Tongue (tissue), 2 donors: ENCODE data around the gene STK32B. TPM values are rescaled to one million over a fixed set of nuclear protein-coding genes. Genes with fewer than 3 reads are reported as not detected.

Experiments used
- DNase-seq: peaks from one replicate; pipeline ENCODE4 v3.0.0-alpha.2; 2015
- total RNA-seq: library from RNA; depleted of rRNA; stranded (reverse); fragments of >200 nt; gene quantifications from one replicate; pipeline ENCODE4 v1.2.3, GENCODE V29; 2014

STK32B gene
- total RNA-seq, 1 donor from 2014 or later = 3.5 TPM

DNA sequence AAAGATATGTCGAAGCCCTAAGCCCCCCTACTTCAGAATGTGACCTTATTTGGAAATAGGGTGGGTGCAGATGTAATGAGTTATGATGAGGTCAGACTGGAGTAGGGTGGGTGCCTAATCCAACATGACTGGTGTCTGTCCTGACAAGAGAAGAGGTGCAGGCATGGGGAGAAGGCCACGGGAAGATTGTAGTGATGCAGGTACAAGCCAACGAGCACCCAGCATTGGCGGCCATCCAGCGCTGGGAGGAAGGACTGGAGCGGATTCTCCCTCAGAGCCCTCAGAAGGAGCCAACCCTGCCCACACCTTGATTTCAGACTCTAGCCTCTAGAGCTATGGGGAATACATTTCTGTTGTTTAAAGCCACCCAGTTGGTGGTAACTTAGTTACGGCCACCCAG, 419.9 kb downstream of the STK32B start:
- no peak for DNase-seq

DNA sequence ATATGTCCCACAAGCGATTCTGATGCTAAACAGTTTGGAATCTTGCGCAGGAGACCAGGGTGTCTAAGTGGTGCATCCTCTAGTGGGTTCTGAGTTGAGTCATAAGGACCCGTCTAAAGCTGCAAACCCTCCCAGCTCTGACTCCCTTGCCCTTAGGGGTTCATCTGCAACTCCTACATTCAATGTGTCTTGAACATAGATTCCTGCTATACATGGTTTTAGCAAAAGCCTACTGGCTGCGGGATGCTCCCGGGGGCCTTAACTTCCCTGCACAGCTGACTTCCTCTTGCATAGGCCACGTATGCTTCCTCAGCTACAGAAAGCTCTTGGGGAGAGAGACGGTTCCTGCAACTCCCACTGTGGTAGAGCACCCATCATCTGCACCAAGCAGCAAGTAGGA, 420.4 kb downstream of the STK32B start:
- DNase-seq = no peak

DNA sequence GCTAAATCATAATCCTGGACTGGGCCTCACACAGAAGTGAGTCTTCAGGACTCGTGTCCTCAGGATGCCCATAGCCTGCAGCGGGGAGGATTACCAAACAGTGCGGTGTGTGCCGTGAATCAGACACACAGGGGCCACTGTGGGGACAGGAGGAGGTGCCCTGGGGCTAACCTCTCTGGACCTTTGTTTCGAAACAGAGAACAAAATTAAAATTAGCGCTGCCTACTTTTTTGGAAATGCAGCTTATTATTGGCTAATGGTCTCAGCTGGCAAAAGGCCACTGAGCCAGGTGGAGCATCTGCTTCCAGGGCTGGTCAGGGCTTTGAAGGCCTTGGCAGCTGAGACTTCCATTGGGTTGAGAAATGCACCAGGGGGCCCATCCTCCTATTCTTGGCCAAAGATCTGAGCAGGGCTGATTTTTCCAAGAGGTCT, 420.9 kb downstream of the STK32B start:
- DNase-seq = peak; percentile 49

DNA sequence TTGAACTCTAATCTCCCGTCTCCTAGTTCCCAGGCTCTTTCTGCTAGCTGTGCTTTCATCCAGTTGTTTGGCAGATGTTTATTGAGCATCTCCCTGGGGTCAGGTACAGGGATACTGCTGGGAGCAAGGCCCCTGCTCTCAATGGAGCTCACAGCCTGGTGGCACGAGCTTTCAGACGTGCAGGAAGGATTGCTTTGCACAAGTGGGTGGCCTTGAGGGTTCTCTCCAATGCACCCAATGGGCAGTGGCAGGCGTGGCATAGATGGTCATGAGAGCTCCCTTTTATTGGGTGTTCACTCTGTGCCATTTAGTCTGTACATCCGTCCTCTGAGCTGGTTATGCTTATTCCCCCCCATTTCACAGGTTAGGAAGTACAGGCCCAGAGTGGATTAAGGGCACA, 421.8 kb downstream of the STK32B start:
- DNase-seq = no peak

DNA sequence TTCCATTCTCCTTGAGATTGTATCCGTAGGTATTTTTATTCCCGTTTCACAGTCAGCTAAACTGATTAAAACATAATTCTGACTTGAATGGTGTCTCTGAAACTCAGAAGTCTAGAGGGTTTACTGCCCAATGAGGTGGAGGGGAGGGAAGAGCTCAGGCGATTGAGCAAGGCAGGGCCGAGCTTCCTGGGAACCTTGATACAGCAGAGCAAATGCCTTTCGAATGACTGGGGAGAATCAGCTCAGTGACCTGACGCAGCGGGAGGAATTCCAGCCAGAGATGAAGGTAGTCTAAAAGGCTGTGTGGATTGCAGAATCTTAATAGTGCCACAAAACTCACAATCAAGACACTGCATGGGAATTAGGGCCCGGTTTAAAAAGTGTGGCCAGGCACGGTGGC, 423.5 kb downstream of the STK32B start:
- no peak for DNase-seq

DNA sequence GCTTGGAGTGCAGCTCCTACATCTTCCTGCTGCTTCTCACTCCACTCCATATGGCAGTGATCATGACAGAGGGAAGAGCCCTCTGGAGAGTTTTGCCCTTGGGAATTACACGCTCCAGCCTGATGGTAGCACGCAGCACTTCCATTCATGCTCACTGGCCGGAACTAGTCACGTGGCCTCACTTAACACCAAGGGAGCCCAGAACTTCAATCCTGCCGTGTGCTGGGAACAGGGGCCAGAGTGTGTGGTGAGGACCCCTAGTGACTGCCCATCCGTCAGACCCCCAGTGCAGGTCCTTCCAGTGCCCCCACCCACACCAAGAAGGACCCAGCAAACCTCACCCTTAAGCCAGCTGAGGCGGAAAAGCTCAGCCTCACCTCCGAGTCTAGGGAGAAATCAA, 426.3 kb downstream of the STK32B start:
- no peak for DNase-seq

DNA sequence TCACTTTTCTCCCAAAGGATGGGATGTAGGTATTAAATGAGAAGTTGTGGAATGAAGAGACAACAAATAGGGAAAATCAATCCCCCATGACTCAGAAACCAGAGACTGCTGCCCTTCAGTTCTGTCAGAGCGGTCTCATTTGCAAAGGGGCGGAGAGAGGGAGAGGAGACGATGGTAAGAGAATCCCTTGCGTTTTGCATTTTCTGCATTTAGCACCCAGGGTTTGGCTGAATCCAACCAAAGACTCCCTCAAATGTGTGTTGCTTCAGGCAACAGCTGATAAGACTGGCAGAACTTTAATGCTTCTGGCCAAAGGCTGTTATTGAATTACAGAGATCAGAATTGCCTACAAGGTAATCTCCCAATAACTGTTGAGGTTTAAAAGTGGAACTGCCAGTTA, 426.9 kb downstream of the STK32B start:
- DNase-seq = no peak

DNA sequence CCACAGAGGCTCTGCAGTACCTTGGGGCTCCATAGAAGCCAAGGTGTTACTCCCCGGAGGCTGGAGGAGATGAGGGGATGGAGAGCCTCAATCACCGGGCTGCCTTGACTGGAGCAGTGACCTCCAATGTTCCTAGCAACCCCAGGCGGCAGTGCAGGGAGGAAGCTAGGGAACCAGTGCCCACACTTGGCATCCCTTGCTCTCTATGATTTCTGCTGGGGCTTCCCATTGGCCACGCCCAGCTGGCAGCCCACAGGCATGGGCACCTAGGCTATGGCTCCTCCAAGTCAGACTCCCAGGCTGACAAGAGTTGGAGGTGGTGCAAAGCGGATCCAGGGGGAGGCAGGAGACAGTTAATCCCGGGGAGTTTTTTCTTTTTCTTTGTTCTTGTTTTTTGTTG, 427.4 kb downstream of the STK32B start:
- DNase-seq = no peak

DNA sequence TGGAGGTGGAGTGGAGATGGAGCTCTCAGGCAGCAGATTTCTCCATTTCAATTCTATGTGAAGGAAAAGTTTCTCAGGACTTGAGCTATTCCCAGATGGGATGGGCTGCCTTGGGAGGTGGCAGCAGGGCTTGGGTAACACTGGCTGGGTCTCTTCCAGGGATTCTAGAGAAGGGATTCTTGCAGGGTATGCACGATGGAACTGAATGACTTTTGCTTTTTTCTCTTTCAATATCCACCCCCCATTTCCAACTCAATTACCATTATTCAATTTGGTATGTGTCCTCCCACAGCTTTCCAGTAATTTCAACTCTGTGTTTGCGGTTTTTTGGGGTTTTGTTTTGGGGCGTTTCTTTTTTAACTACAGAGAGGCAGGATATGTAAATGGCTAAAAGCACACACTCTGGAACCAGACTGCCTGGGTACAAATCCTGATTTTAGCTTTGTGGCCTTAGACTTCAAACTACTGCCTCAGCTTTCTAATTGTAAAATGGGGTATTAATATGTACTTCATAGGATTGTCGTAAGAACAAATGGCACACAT, 428.3 kb downstream of the STK32B start:
- DNase-seq = no peak

DNA sequence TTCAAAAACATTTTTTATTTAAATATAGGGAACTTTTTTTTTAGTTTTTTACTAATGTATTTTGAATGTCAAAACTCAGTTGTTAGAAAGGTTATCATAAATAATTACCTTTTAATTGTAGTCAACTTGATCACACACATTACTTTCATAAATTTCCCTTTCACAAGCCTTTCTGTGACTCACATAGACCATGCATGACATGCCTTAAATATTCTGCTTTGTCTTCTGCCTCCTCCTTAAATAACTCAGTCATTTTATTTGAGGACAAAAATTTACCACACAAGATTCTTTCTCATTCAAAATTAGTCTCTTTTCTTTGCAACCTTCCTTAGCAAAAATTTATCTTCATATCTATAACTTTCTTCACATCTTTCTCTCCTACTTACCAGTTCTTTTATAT, 437.1 kb downstream of the STK32B start:
- no peak for DNase-seq

DNA sequence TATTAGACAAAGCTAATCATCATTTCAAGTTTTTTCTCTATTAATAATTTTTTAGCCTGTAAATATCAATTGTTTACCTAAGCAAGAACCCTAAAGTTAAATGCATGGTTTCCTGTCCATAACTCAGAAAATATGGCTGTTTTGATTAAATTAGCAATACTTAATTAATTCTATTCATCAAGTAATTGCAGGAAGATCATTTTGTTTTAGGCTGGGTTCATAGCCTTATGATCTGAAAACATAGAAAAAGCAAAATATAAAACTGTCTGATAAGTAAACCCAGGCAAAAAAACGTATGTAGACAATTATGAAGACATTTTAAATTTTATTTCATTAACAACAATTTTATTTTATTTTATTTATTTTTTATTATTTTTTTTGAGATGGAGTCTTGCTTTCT, 438.0 kb downstream of the STK32B start:
- DNase-seq = no peak

DNA sequence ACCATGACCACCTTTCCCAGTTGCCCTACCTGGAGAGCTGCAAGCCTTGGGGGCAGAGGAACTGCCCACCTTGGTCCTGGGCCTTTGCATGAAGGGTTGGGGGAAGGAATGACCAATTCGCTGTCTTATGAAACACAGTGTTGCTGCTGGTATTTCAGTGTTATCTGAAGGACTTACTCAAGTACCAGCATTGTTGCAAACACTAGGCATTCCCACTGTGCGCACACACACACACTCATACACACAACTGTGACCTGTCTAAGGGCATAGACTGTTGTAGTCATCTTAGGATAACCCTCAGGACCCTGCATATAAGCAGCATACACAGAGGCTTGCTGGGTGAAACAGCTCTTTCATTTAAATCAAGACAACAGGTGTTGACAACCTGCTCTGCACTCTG, 446.2 kb downstream of the STK32B start:
- DNase-seq = no peak

DNA sequence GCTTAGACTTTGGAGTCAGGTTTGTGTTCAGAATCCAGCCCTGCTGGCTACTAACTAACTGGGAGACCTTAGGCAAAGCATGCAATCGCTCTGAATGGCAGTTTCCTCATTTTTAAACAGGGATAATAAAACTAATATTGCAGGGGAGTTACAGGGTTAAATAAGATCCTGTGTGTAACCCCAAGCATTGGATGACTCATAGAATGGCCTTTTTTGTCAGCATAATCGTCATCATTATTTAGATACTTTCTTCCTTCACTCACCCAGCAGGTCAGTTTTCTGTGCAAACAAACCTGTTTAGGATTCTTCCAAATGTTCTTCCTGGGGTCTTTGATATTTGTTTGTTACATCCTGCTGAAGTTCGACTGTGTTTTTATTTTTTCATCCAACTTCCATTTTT, 448.9 kb downstream of the STK32B start:
- DNase-seq = no peak

DNA sequence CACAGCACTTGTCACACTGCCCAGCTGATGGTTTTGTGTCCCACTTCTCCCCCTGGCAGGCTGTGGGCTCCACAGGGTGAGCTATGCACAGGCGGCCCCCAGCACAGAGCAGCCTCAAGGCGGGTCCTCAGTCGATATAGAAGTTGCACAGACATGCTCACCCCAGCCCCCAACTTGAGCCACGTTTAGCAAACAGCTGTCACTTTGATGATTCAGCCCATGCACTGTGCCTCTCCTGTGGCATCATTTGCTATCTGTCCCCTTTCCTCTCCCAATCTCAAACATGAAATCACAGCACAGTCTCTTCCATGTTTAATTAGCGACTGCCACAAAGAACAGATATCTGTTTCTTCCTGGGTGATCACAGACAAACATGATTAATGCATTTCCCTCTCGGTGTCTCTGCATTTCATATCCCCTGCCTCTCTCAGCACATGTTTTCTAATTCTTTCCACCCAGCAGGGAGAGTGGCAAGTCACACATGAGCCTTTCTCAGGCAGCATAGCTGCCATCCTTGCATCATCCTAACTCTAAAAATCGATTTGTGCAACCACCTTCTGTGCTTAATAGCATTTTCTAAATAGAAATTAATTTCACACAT, 452.2 kb downstream of the STK32B start:
- peak; percentile 57 for DNase-seq

DNA sequence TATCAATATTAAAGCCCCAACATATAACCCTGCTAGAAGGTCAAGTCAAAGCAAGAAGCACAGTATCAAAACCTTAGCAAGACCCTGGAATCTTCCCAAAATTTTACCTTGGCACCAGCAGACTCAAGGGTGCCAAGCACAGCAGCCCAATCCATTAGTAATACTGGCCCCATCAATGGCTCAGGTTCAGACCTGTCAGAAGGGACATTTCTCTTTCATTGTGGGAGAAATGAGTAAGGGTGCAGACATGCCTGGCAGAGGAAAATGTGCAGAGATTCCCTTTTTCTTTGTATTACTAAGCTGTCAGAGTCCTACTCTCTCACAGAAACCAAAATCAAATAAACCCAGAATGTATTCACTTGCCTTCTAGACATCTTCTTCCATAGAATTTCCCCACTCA, 453.2 kb downstream of the STK32B start:
- no peak for DNase-seq

DNA sequence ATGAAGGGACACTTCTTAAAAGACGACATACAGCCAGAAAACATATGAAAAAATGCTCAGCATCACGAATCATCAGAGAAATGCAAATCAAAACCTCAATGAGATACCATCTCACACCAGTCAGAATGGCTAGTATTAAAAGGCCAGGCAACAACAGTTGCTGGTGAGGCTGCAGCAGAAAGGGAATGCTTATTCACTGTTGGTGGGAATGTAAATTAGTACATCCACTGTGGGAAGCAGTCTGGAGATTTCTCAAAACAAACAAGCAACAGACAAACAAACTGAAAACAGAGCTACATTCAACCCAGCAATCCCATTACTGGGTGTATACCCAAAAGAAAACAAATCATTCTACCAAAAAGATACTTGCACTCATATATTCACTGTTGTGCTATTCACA, 459.2 kb downstream of the STK32B start:
- no peak for DNase-seq

DNA sequence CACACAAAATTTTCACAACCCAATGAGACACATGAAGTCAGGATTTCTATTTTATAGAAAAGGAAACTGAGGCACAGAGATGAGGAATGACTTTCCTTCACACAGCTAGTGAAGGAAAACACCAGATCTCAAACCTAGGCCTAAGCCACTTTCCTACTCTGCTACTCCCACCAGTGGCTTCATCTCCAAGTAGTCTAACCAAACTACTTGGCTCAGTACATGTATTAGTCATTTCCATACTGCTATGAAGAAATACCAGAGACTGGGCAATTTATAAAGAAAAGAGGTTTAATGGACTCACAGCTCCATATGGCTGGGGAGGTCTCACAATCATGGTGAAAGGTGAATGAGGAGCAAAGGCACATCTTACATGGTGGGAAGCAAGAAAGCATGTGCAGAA, 460.5 kb downstream of the STK32B start:
- no peak for DNase-seq

DNA sequence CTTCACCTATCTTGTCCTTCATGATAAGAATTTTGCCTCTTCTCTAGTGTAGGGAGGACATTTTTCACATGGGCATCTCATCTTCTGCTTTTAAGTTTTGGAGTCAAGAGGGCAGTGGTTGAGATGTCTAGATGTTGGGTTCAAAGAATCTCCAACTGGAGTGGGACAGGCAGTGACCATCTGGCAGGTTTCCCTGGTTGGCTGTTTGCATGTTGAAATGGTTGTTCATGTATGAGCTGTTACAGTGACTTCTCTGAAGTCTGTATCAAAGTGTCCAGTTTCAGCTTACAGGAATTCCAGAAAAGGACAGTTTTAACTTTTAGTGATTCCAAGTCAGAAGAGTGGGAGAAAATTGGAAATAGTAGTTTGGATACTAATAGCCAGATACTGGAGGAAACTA, 464.4 kb downstream of the STK32B start:
- no peak for DNase-seq

DNA sequence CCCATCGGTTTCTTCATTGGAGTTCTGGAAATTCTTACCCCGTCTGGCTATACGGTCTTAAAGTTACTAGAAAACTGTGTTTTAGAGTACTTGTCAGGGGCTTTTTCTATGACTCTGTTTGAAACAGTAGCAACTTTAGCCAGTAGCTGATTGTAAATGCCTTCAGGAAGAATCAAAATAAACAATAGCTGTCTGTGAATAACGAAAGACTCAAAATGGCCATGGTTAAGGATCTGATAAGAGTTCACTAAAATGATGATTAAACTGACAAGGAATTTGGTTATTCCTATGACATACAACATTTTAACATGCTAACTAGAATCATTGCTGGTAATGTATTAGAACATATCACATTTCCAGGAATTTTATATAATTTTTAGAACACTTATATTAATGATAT, 466.1 kb downstream of the STK32B start:
- DNase-seq = no peak

DNA sequence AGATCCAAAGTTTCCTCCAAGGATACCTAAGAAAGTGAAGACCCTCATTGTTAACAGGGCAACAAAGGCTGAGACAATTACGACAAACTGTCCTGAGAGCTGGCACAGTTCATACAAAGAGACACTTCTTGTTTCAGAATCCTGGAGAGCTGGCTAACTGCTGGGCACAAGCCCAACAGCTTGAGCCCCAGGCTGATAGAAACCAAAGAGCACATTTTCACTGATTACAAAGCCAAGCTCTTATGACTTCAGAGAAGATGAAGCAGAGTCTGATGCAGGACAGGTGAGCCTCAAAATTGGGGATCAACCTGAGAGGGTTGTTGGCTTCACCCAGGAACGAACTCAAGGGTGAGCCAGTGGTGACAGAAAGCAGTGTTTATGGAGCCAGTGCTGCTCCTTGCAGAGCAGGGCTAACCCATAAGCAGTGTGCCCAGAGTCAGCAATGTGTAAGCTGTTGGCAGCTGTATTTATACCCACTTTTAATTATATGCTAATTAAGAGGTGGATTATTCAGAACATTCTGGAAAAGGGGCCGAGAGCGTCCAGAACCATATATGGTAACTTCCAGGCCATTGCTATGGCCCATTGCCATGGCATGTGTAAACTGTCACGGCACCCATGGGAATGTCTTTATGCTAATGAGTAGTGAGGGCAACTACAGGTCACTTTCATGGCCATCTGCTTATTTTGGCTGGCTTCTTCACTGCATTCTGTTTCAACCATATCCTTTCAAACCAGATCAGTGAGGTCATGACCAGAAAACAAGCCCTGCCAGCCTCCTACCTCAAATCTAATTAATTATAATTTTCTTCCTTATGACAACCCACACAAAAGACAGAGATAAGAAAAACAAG, 473.4 kb downstream of the STK32B start:
- DNase-seq = peak; percentile 92

DNA sequence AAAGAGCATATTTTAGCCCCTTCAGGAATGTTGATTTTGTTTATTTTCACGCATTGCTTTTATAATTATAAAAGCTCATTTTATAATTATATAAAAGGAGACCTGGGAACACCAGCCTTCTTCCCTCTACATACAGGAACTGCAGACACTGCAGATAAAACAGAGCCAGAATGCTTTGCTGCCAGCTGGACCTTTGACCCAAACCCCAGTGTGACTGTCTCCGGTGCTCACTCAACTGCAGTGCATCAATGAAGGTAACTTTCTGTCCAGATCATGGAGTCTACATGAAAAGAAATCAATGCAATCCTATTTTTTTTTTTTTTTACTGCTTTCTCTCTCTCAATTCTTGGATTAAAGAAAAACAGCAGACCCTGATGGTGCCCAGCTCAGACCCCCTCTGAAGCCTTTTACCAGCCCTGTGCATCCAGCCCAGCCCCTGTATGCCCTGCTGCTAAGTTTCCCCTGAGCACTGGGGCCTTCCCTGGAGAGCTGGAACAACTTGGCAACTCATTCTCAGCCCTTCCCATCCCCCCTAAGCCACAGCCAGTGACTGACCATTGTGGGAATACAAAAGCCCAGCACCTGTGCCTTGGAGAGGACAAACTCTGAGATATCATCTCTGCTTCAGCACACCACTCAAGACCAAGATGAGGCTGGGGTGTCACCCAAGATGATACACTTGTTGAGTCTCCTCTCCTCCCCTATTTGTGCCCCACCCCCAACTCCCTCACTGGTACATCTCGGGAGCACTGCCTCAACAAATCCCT, 475.0 kb downstream of the STK32B start:
- DNase-seq = peak; percentile 1

DNA sequence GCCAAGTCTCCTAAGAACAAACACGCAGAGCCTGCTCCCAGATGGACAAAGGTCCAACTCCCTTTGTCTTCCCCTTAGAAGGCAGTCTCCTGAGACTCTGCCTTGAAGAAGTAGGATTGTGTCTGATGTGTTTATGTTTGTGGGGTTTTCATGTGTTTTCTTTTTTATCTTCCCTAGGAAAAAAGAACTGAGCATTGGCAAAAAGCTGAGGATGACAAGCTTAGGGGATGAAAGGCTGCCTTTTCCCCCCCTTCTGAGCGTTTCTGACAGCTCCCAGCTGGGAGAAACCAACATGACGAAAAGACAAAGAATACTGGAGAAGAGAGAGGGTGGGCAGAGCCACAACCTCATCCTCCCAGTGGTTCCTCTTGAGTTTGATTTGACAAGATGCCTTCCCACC, 475.9 kb downstream of the STK32B start:
- peak; percentile 1 for DNase-seq

DNA sequence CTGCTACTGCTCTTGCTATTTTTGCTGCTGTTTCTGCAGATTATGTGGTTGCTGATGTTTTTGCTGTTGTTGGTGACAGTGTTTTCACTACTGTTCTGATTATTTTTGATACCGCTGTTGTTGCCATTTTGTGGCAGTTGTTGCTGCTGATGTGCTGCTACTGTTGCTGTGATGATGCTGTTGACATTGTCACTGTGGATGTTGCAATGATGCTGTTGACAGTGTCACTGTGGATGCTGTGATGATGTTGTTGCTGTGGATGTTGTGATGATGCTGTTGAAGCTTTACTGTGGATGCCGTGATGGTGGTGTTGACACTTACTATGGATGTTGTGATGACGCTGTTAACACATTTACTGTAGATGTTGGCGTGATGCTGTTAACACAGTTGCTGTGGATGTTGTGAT, 476.8 kb downstream of the STK32B start:
- no peak for DNase-seq
